ENCODE measurements around the gene FAM163B.

Gene FAM163B

GRCh38 chr9:133577737-133578112, 31.5 kb downstream of the FAM163B start:
- DNase-seq (ENCODE audit: low read depth, low spot score) = no peak
- no peak for TF ChIP-seq EZH2 (IDR thresholded peaks at IDR 0.05)
- TF ChIP-seq POLR2AphosphoS5 (IDR thresholded peaks at IDR 0.05; ENCODE audit: borderline replicate concordance, low read depth, low read length) = no peak
- no peak for TF ChIP-seq FOXP2 (optimal IDR thresholded peaks at IDR 0.05; ENCODE audit: control extremely low read depth, extremely low read length, insufficient read depth)
- Histone ChIP-seq H3K27ac (no peak overlapping the region), H3K4me3 (no peak overlapping the region), H3K9me3 (ENCODE audit: low read depth, low read length) (no peaks in the 10 kb centered on the region), H3K36me3 (ENCODE audit: insufficient read depth, low read length) (no peaks in the 10 kb centered on the region), H3K9ac (ENCODE audit: insufficient read length) (no peak overlapping the region)

DNA sequence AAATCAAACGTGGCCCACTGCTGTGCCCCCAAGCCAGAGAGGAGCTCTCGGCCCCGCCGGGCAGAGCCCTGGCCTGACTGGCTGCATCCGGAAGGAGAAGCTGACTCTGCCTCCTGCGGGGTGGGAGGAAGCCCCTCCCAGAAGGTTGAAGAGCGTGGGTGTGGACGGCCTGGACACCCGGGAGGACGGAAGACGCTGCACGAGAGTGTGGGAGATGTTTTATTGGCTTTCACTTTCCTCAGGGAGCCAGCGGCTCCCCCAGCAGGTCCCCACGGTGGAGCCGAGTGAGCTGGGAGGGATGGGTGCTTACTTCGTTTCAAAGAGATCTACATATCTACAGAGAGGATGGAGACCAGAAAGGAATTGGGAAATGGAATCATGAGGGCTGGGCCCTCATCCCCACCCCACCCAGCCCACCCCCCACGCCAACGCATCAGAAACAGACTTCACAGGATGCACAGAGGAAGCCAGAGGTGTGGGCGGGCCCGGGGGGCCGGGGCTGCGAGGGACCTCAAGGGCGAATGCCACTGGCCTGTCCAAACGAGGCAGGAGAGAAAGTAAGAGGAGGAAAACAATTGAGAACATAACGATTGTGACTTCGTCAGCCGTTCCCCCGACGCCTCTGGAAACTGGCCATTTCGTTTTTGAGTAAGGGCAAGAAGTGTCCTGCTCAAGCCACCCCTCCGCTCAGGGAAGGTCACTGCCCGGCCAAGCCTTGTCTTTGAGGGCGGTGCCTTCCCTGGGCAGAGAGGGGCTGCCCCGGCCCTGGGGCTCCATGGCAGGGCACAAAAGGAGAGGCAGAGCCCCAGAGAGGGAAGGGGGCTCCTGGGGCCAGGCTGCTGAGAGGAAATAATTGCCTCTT, 32.1 kb downstream of the FAM163B start:
- Histone ChIP-seq H3K36me3 (ENCODE audit: insufficient read depth, low read length) (no peaks in the 10 kb centered on the region), H3K27ac (no peak overlapping the region), H3K4me3 (no peak overlapping the region), H3K9ac (ENCODE audit: insufficient read length) (no peak overlapping the region), H3K9me3 (ENCODE audit: low read depth, low read length) (no peaks in the 10 kb centered on the region)
- TF ChIP-seq POLR2AphosphoS5 (IDR thresholded peaks at IDR 0.05; ENCODE audit: borderline replicate concordance, low read depth, low read length) (no peak), FOXP2 (optimal IDR thresholded peaks at IDR 0.05; ENCODE audit: control extremely low read depth, extremely low read length, insufficient read depth) (no peak), EZH2 (IDR thresholded peaks at IDR 0.05) (no peak)
- no peak for DNase-seq (ENCODE audit: low read depth, low spot score)

- no peak for DNase-seq (ENCODE audit: low read depth, low spot score)
- Histone ChIP-seq H3K27ac (no peak overlapping the region), H3K9me3 (ENCODE audit: low read depth, low read length) (no peaks in the 10 kb centered on the region), H3K4me3 (no peak overlapping the region), H3K9ac (ENCODE audit: insufficient read length) (no peak overlapping the region), H3K36me3 (ENCODE audit: insufficient read depth, low read length) (no peaks in the 10 kb centered on the region)
- no peak for TF ChIP-seq EZH2 (IDR thresholded peaks at IDR 0.05)
- TF ChIP-seq POLR2AphosphoS5 (IDR thresholded peaks at IDR 0.05; ENCODE audit: borderline replicate concordance, low read depth, low read length) = no peak
- TF ChIP-seq FOXP2 (optimal IDR thresholded peaks at IDR 0.05; ENCODE audit: control extremely low read depth, extremely low read length, insufficient read depth) = no peak
These were observed 32.9 kb downstream of the FAM163B start for GRCh38 chr9:133576031-133576874.

- Histone ChIP-seq H3K9ac (ENCODE audit: insufficient read length) (no peak overlapping the region), H3K27ac (no peak overlapping the region), H3K9me3 (ENCODE audit: low read depth, low read length) (no peaks in the 10 kb centered on the region), H3K4me3 (no peak overlapping the region), H3K36me3 (ENCODE audit: insufficient read depth, low read length) (no peaks in the 10 kb centered on the region)
- TF ChIP-seq EZH2 (IDR thresholded peaks at IDR 0.05) = no peak
- no peak for TF ChIP-seq POLR2AphosphoS5 (IDR thresholded peaks at IDR 0.05; ENCODE audit: borderline replicate concordance, low read depth, low read length)
- TF ChIP-seq FOXP2 (optimal IDR thresholded peaks at IDR 0.05; ENCODE audit: control extremely low read depth, extremely low read length, insufficient read depth) = no peak
- no peak for DNase-seq (ENCODE audit: low read depth, low spot score)
These were observed 33.8 kb downstream of the FAM163B start for GRCh38 chr9:133575186-133576030.

GRCh38 chr9:133574771-133575170, 34.4 kb downstream of the FAM163B start:
- TF ChIP-seq FOXP2 (optimal IDR thresholded peaks at IDR 0.05; ENCODE audit: control extremely low read depth, extremely low read length, insufficient read depth) = no peak
- no peak for TF ChIP-seq POLR2AphosphoS5 (IDR thresholded peaks at IDR 0.05; ENCODE audit: borderline replicate concordance, low read depth, low read length)
- no peak for TF ChIP-seq EZH2 (IDR thresholded peaks at IDR 0.05)
- H3K36me3 ChIP-seq (ENCODE audit: insufficient read depth, low read length) = no peaks in the 10 kb centered on the region
- H3K4me3 ChIP-seq = no peak overlapping the region
- DNase-seq (ENCODE audit: low read depth, low spot score) = no peak
- H3K27ac ChIP-seq = no peak overlapping the region
- H3K9ac ChIP-seq (ENCODE audit: insufficient read length) = no peak overlapping the region
- H3K9me3 ChIP-seq (ENCODE audit: low read depth, low read length) = no peaks in the 10 kb centered on the region

GRCh38 chr9:133573791-133574515, 35.2 kb downstream of the FAM163B start:
- Histone ChIP-seq H3K9me3 (ENCODE audit: low read depth, low read length) (no peaks in the 10 kb centered on the region), H3K4me3 (no peak overlapping the region), H3K27ac (no peak overlapping the region), H3K9ac (ENCODE audit: insufficient read length) (no peak overlapping the region), H3K36me3 (ENCODE audit: insufficient read depth, low read length) (no peaks in the 10 kb centered on the region)
- DNase-seq (ENCODE audit: low read depth, low spot score) = no peak
- no peak for TF ChIP-seq EZH2 (IDR thresholded peaks at IDR 0.05)
- TF ChIP-seq FOXP2 (optimal IDR thresholded peaks at IDR 0.05; ENCODE audit: control extremely low read depth, extremely low read length, insufficient read depth) = no peak
- TF ChIP-seq POLR2AphosphoS5 (IDR thresholded peaks at IDR 0.05; ENCODE audit: borderline replicate concordance, low read depth, low read length) = no peak

DNA sequence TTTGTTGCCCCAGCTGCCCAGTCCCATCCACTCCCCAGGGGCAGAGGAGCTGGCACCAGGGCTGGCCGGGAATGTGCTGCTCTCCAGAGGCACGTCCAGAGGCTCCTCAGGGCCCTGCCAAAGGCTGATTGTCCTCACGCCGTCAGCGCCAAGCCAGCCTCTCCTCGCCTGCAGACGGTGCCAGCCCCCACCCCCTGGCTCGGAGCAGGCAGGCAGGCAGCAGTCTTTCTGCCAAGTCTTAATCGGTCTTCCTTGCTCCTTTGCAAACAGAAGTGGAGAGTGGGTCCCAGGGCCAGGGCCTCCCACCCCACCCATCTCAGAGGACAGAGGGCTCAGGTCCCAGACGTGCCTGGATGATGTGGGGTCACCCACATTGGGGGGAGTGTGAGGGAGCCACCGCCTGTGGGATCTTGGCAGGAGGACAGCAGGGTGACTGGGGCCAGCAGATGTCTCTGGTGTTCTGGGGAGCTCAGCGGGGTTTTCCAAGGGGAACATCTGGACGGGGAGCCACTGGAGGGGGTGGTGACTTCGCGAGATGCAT, 36.3 kb downstream of the FAM163B start:
- TF ChIP-seq POLR2AphosphoS5 (IDR thresholded peaks at IDR 0.05; ENCODE audit: borderline replicate concordance, low read depth, low read length) (no peak), EZH2 (IDR thresholded peaks at IDR 0.05) (no peak), FOXP2 (optimal IDR thresholded peaks at IDR 0.05; ENCODE audit: control extremely low read depth, extremely low read length, insufficient read depth) (no peak)
- no peaks in the 10 kb centered on the region for H3K36me3 ChIP-seq (ENCODE audit: insufficient read depth, low read length)
- H3K9me3 ChIP-seq (ENCODE audit: low read depth, low read length) = no peaks in the 10 kb centered on the region
- H3K4me3 ChIP-seq = no peak overlapping the region
- DNase-seq (ENCODE audit: low read depth, low spot score) = no peak
- no peak overlapping the region for H3K9ac ChIP-seq (ENCODE audit: insufficient read length)
- H3K27ac ChIP-seq = no peak overlapping the region

Data from SK-N-MC (cell line).